T-helper 1 cell treated with Interleukin-12 subunit alpha and Interleukin-12 subunit beta and Interleukin-4 antibody, amounts not matched to agents 30 μg/mL and 1 μg/mL, for 36 hours (primary cell): ENCODE measurements around the gene HECA.
"Not testable (repeated sequence)": the region's sequence is repeated elsewhere in the genome, so short reads cannot be mapped to it uniquely, and the experiment has no call there.

Experiments
- H3K27ac Mint-ChIP-seq: one replicate; pipeline ENCODE4 v1.8.0; 2021; ENCODE audit warnings: mild to moderate bottlenecking, mixed read lengths
- H3K27me3 Mint-ChIP-seq: one replicate; pipeline ENCODE4 v1.8.0; 2021; ENCODE audit warnings: low read depth, mixed read lengths
- H3K36me3 Mint-ChIP-seq: one replicate; pipeline ENCODE4 v1.8.0; 2021; ENCODE audit warnings: low read depth, mixed read lengths
- H3K4me1 Mint-ChIP-seq: one replicate; pipeline ENCODE4 v1.8.0; 2021; ENCODE audit warnings: low read depth, mixed read lengths
- H3K4me3 Mint-ChIP-seq: one replicate; pipeline ENCODE4 v1.8.0; 2021; ENCODE audit warnings: mild to moderate bottlenecking, moderate library complexity, mixed read lengths
- H3K9me3 Mint-ChIP-seq: one replicate; pipeline ENCODE4 v1.8.0; 2021; ENCODE audit warnings: mixed read lengths

Gene HECA

GRCh38 chr6:139186692-139187091 lies 51.8 kb downstream of the HECA start:
- Mint-ChIP-seq H3K9me3 (no peaks in the 10 kb centered on the region), H3K27me3 (no peaks in the 10 kb centered on the region), H3K36me3 (peaks cover 13% of the 10 kb centered on the region), H3K27ac (no peak overlapping the region), H3K4me3 (no peak overlapping the region), H3K4me1 (peaks cover 20% of the 10 kb centered on the region)

- Mint-ChIP-seq H3K9me3 (no peaks in the 10 kb centered on the region), H3K4me1 (peaks cover 18% of the 10 kb centered on the region), H3K36me3 (peaks cover 7% of the 10 kb centered on the region), H3K27ac (no peak overlapping the region), H3K27me3 (no peaks in the 10 kb centered on the region), H3K4me3 (no peak overlapping the region)
Observed at GRCh38 chr6:139187489-139187888, 52.6 kb downstream of the HECA start.

- Mint-ChIP-seq H3K9me3 (peaks cover 5% of the 10 kb centered on the region), H3K4me3 (no peak overlapping the region), H3K4me1 (peaks cover 14% of the 10 kb centered on the region), H3K27me3 (no peaks in the 10 kb centered on the region), H3K36me3 (peaks cover 7% of the 10 kb centered on the region), H3K27ac (no peak overlapping the region)
Observed at GRCh38 chr6:139189665-139190064, 54.8 kb downstream of the HECA start.

- Mint-ChIP-seq H3K27me3 (no peaks in the 10 kb centered on the region), H3K27ac (no peak overlapping the region), H3K4me3 (no peak overlapping the region), H3K4me1 (no peaks in the 10 kb centered on the region), H3K9me3 (peaks cover 5% of the 10 kb centered on the region), H3K36me3 (no peaks in the 10 kb centered on the region)
Observed at GRCh38 chr6:139194740-139195139, 59.9 kb downstream of the HECA start.

- Mint-ChIP-seq H3K27ac (no peak overlapping the region), H3K9me3 (peaks cover 12% of the 10 kb centered on the region), H3K27me3 (no peaks in the 10 kb centered on the region), H3K36me3 (no peaks in the 10 kb centered on the region), H3K4me3 (no peak overlapping the region), H3K4me1 (no peaks in the 10 kb centered on the region)
Observed at GRCh38 chr6:139198529-139199288, 63.8 kb downstream of the HECA start.

- Mint-ChIP-seq H3K27me3 (no peaks in the 10 kb centered on the region), H3K4me3 (no peak overlapping the region), H3K27ac (no peak overlapping the region), H3K9me3 (peaks cover 21% of the 10 kb centered on the region), H3K36me3 (peaks cover 4% of the 10 kb centered on the region), H3K4me1 (no peaks in the 10 kb centered on the region)
Observed at GRCh38 chr6:139201378-139201777, 66.5 kb downstream of the HECA start.

- Mint-ChIP-seq H3K36me3 (peaks cover 17% of the 10 kb centered on the region), H3K4me3 (no peak overlapping the region), H3K27me3 (no peaks in the 10 kb centered on the region), H3K4me1 (no peaks in the 10 kb centered on the region), H3K27ac (no peak overlapping the region), H3K9me3 (peaks cover 54% of the 10 kb centered on the region)
Observed at GRCh38 chr6:139204978-139205377, 70.1 kb downstream of the HECA start.

GRCh38 chr6:139205843-139206242 lies 71.0 kb downstream of the HECA start:
- peaks cover 61% of the 10 kb centered on the region for H3K9me3 Mint-ChIP-seq
- peaks cover 19% of the 10 kb centered on the region for H3K36me3 Mint-ChIP-seq
- no peaks in the 10 kb centered on the region for H3K27me3 Mint-ChIP-seq
- no peak overlapping the region for H3K27ac Mint-ChIP-seq
- no peaks in the 10 kb centered on the region for H3K4me1 Mint-ChIP-seq
- no peak overlapping the region for H3K4me3 Mint-ChIP-seq

- H3K4me3 Mint-ChIP-seq, H3K27ac Mint-ChIP-seq, H3K27me3 Mint-ChIP-seq, H3K4me1 Mint-ChIP-seq: not testable (repeated sequence)
- peaks cover 64% of the 10 kb centered on the region for H3K9me3 Mint-ChIP-seq
- H3K36me3 Mint-ChIP-seq = peaks cover 23% of the 10 kb centered on the region
Observed at GRCh38 chr6:139210766-139211165, 75.9 kb downstream of the HECA start.

- H3K4me3 Mint-ChIP-seq, H3K27me3 Mint-ChIP-seq, H3K27ac Mint-ChIP-seq, H3K4me1 Mint-ChIP-seq: not testable (repeated sequence)
- H3K9me3 Mint-ChIP-seq = peaks cover 50% of the 10 kb centered on the region
- H3K36me3 Mint-ChIP-seq = peaks cover 17% of the 10 kb centered on the region
Observed at GRCh38 chr6:139212460-139212859, 77.6 kb downstream of the HECA start.

GRCh38 chr6:139219271-139219729 lies 84.4 kb downstream of the HECA start:
- H3K9me3 Mint-ChIP-seq = peaks cover 6% of the 10 kb centered on the region
- H3K4me3 Mint-ChIP-seq = peak overlapping the region; percentile 57
- H3K27ac Mint-ChIP-seq = peak overlapping the region; percentile 82
- peaks cover 11% of the 10 kb centered on the region for H3K4me1 Mint-ChIP-seq
- H3K27me3 Mint-ChIP-seq = no peaks in the 10 kb centered on the region
- H3K36me3 Mint-ChIP-seq = no peaks in the 10 kb centered on the region

- Mint-ChIP-seq H3K27ac (no peak overlapping the region), H3K27me3 (no peaks in the 10 kb centered on the region), H3K36me3 (no peaks in the 10 kb centered on the region), H3K4me1 (peaks cover 11% of the 10 kb centered on the region), H3K9me3 (peaks cover 6% of the 10 kb centered on the region), H3K4me3 (no peak overlapping the region)
Observed at GRCh38 chr6:139219746-139220145, 84.9 kb downstream of the HECA start.

GRCh38 chr6:139228387-139228786 lies 93.5 kb downstream of the HECA start:
- not testable (repeated sequence) for H3K4me3 Mint-ChIP-seq, H3K27ac Mint-ChIP-seq, H3K4me1 Mint-ChIP-seq, H3K36me3 Mint-ChIP-seq, H3K9me3 Mint-ChIP-seq, H3K27me3 Mint-ChIP-seq
